ENCODE results near the gene CNRIP1. TPM values are rescaled to one million over a fixed set of nuclear protein-coding genes. Genes with fewer than 3 reads are reported as not detected.
"Not testable (repeated sequence)": the region's sequence is repeated elsewhere in the genome, so short reads cannot be mapped to it uniquely, and the experiment has no call there.

Gene CNRIP1
- total RNA-seq, 1 experiment from 2014 or later: 14.0 TPM

- Histone ChIP-seq H3K27me3 (replicated peaks) (0 out of 2 replicates have a peak, but pooled peaks cover 2% of the 10 kb centered on the region), H3K9me3 (replicated peaks) (no peaks in the 10 kb centered on the region), H3K4me1 (replicated peaks) (peaks cover 3% of the 10 kb centered on the region), H3K4me3 (no peak overlapping the region), H3K27ac (no peak overlapping the region), H3K36me3 (no peaks in the 10 kb centered on the region)
- no peak for DNase-seq (ENCODE audit: low read depth in 1 of 2, low spot score in 2 of 2)
Measured at GRCh38 chr2:68325056-68325455, 5.3 kb upstream of the CNRIP1 start.

DNA sequence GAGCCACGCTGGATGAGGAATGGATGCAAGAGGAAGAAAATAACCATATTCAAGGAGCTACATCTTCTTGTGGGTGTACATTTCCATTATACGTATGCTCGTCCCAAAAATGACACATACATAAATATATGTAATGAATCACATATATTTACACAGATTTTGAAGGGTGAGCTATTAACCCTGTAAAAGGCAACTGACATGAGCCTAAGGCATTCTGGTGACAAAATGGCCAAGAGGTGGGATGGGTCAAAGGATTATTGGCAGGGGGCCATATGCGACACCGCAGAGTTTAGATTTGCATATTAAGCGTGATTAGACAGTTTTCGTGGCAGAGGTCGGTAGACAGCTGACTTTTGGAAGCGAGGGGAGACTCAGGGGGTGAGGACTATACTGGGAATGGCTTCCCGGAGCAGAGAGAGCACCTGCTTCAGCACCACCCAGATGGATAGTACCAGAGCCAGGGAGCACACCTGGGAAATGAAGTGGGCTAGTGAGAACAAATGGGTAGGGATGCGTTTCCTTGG, 431 bp upstream of the CNRIP1 start:
- no peaks in the 10 kb centered on the region for H3K9me3 ChIP-seq (replicated peaks)
- 0 out of 2 replicates have a peak, but pooled peaks cover 2% of the 10 kb centered on the region for H3K27me3 ChIP-seq (replicated peaks)
- H3K27ac ChIP-seq: peak overlapping the region; percentile 73
- peak overlapping the region; percentile 63 for H3K4me3 ChIP-seq
- H3K36me3 ChIP-seq: 0 out of 2 replicates have a peak, but pooled peaks cover 9% of the 10 kb centered on the region
- peaks cover 12% of the 10 kb centered on the region for H3K4me1 ChIP-seq (replicated peaks)
- peak in 1 of 2 experiments; percentile 27 for DNase-seq (ENCODE audit: low read depth in 1 of 2, low spot score in 2 of 2)

- no peaks in the 10 kb centered on the region for H3K9me3 ChIP-seq (replicated peaks)
- 0 out of 2 replicates have a peak, but pooled peaks cover 9% of the 10 kb centered on the region for H3K36me3 ChIP-seq
- H3K4me3 ChIP-seq: peak overlapping the region; percentile 63
- H3K27me3 ChIP-seq (replicated peaks): 0 out of 2 replicates have a peak, but pooled peaks cover 2% of the 10 kb centered on the region
- DNase-seq (ENCODE audit: low read depth in 1 of 2, low spot score in 2 of 2): no peak
- peaks cover 12% of the 10 kb centered on the region for H3K4me1 ChIP-seq (replicated peaks)
- H3K27ac ChIP-seq: peak overlapping the region; percentile 73
Measured at GRCh38 chr2:68318914-68319397, 793 bp downstream of the CNRIP1 start.

- DNase-seq (ENCODE audit: low read depth in 1 of 2, low spot score in 2 of 2): no peak
- no peak overlapping the region; the same call in 1 of the 2 replicates for H3K27ac ChIP-seq
- 0 out of 2 replicates have a peak, but pooled peaks cover 2% of the 10 kb centered on the region for H3K27me3 ChIP-seq (replicated peaks)
- peak overlapping the region; percentile 63 for H3K4me3 ChIP-seq
- no peaks in the 10 kb centered on the region for H3K9me3 ChIP-seq (replicated peaks)
- H3K4me1 ChIP-seq (replicated peaks): peaks cover 12% of the 10 kb centered on the region
- H3K36me3 ChIP-seq: 0 out of 2 replicates have a peak, but pooled peaks cover 9% of the 10 kb centered on the region
Measured at GRCh38 chr2:68317971-68318913, 1.5 kb downstream of the CNRIP1 start.

- Histone ChIP-seq H3K4me3 (no peak overlapping the region), H3K27me3 (replicated peaks) (0 out of 2 replicates have a peak, but pooled peaks cover 2% of the 10 kb centered on the region), H3K36me3 (0 out of 2 replicates have a peak, but pooled peaks cover 11% of the 10 kb centered on the region), H3K27ac (no peak overlapping the region), H3K4me1 (replicated peaks) (peaks cover 12% of the 10 kb centered on the region), H3K9me3 (replicated peaks) (no peaks in the 10 kb centered on the region)
- DNase-seq (ENCODE audit: low read depth in 1 of 2, low spot score in 2 of 2): no peak
Measured at GRCh38 chr2:68316111-68316510, 3.6 kb downstream of the CNRIP1 start.

DNA sequence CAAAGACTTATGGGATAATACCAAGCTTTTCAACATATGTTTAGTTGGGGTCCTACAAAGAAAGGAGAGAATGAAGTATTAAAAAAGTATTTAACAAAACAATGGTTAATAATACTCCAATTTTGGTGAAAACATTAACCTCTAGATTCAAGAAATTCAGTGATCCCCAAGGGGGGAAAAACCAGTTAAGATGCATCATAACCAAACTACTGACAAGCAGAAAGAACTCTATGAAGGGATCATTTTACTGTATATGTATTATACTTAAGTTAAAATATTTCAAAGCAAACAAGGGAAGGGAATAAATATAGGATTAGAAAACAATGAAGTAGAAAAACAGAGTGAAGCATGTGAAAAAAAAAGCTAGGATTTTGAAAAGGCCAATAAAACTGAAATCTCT, 8.7 kb downstream of the CNRIP1 start:
- Histone ChIP-seq H3K9me3 (replicated peaks) (no peaks in the 10 kb centered on the region), H3K4me3 (no peak overlapping the region), H3K27me3 (replicated peaks) (no peaks in the 10 kb centered on the region), H3K36me3 (0 out of 2 replicates have a peak, but pooled peaks cover 5% of the 10 kb centered on the region), H3K4me1 (replicated peaks) (no peaks in the 10 kb centered on the region), H3K27ac (no peak overlapping the region)
- no peak for DNase-seq (ENCODE audit: low read depth in 1 of 2, low spot score in 2 of 2)

DNA sequence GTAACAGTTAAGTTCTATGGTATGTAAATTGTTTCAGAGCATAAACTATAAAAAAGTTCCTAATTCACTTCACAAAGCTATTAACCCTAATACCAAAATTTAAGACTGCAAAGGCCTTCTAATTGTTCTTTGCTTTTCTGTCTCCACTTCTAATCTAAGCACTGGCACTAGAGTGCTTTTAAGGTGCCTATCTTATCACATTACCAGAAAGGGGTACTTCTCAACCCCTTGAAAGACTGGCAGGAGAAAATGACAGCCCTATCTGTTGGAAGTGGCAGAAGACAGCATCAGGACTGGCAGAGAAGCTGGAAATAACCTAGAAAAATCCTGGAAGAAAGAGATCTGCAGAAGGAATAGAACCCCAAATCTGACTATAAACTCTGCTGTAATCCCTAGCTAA, 10.3 kb downstream of the CNRIP1 start:
- no peaks in the 10 kb centered on the region for H3K4me1 ChIP-seq (replicated peaks)
- no peak for DNase-seq (ENCODE audit: low read depth in 1 of 2, low spot score in 2 of 2)
- H3K4me3 ChIP-seq: no peak overlapping the region
- no peaks in the 10 kb centered on the region for H3K27me3 ChIP-seq (replicated peaks)
- no peaks in the 10 kb centered on the region for H3K9me3 ChIP-seq (replicated peaks)
- H3K27ac ChIP-seq: no peak overlapping the region
- H3K36me3 ChIP-seq: 0 out of 2 replicates have a peak, but pooled peaks cover 2% of the 10 kb centered on the region

DNA sequence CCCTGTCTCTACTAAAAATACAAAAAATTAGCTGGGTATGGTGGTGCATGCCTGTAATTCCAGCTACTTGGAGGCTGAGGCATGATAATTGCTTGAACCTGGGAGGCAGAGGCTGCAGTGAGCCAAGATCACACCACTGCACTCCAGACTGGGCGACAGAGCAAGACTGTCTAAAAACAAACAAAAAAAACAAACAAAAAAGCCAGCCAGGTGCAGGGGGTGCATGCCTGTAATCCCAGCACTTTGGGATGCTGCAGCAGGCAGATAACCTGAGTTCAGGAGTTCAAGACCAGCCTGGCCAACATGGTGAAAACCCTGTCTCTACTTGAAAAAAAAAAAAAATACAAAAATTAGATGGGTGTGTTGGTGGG, 15.9 kb downstream of the CNRIP1 start:
- not testable (repeated sequence) for H3K36me3 ChIP-seq; H3K4me3 ChIP-seq; H3K27ac ChIP-seq; H3K9me3 ChIP-seq (replicated peaks); H3K4me1 ChIP-seq (replicated peaks); H3K27me3 ChIP-seq (replicated peaks); DNase-seq (ENCODE audit: low read depth in 1 of 2, low spot score in 2 of 2)

GRCh38 chr2:68303033-68303901, 16.5 kb downstream of the CNRIP1 start:
- no peaks in the 10 kb centered on the region for H3K27me3 ChIP-seq (replicated peaks)
- no peak overlapping the region for H3K27ac ChIP-seq
- H3K9me3 ChIP-seq (replicated peaks): no peaks in the 10 kb centered on the region
- no peaks in the 10 kb centered on the region for H3K4me1 ChIP-seq (replicated peaks)
- DNase-seq (ENCODE audit: low read depth in 1 of 2, low spot score in 2 of 2): no peak
- H3K4me3 ChIP-seq: no peak overlapping the region
- no peaks in the 10 kb centered on the region; the same call in 1 of the 2 replicates for H3K36me3 ChIP-seq

DNA sequence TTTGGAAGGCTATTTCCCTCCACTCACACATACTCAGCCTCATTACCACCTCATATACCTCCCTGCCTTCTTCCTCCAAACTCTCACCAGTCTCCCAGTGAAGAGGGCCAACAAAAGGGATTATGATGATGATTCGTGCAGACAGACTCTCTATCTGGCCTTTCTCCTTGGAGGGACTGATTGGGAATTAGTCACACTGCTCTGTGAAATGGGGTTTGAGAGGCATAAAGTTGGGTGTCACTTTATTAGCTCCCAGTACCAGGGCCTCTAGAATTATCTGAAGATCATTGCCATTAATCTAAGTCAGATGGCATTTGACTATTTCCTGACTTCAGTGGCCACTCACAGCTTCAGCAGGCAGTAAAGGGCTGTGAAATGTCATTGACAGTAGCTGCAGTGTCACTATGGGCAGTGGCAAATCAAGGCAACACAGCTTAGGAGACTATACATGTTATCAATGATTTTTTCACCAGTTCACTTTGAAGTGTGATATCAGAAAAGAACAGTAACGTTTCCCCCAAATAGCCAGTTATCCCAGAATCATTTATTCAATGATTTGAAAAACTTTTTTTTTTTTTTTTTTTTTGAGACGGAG, 17.4 kb downstream of the CNRIP1 start:
- H3K4me3 ChIP-seq: no peak overlapping the region
- no peaks in the 10 kb centered on the region for H3K4me1 ChIP-seq (replicated peaks)
- H3K9me3 ChIP-seq (replicated peaks): no peaks in the 10 kb centered on the region
- no peaks in the 10 kb centered on the region for H3K27me3 ChIP-seq (replicated peaks)
- no peak overlapping the region for H3K27ac ChIP-seq
- H3K36me3 ChIP-seq: no peaks in the 10 kb centered on the region; the same call in 1 of the 2 replicates
- DNase-seq (ENCODE audit: low read depth in 1 of 2, low spot score in 2 of 2): no peak

DNA sequence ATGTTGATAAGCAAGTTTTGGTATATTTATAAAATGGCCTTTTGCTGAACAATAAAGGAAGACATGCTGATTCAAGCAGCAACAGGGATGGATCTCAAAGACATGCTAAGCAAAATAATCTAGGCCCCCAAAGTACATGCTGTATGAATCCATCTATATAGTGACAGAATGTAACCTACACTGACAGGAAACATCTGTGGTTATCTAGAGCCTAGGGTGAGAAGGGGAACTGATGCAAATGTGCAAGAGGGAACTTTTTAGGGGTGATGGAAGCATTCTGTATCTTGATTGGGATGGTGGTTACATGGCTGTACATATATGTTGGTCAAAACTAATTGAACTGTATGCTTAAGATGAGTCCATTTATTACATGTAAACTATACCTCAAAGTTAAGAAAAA, 24.2 kb downstream of the CNRIP1 start:
- no peaks in the 10 kb centered on the region; the same call in 1 of the 2 replicates for H3K36me3 ChIP-seq
- H3K27me3 ChIP-seq (replicated peaks): no peaks in the 10 kb centered on the region
- no peak overlapping the region for H3K27ac ChIP-seq
- no peak overlapping the region for H3K4me3 ChIP-seq
- no peaks in the 10 kb centered on the region for H3K9me3 ChIP-seq (replicated peaks)
- H3K4me1 ChIP-seq (replicated peaks): no peaks in the 10 kb centered on the region
- no peak for DNase-seq (ENCODE audit: low read depth in 1 of 2, low spot score in 2 of 2)

DNA sequence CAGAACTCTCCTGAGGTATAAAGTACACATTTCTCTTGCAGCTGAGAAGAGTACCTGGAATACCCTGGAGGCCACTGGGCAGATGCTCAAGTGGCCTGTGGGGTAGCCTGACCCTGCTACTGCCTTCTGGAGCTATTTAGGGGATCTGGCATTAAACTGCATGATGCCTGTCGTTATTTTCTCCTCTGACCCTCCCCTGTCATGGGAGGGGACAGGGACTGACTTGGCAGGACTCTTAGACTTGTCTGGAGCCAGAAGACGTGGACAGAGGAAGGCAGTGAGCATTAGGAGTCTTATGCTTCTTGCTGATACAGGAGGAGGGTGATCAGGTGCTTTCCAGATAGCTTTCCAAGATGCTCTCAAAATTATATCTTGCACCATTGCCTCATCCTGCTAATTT, 24.8 kb downstream of the CNRIP1 start:
- H3K4me3 ChIP-seq: no peak overlapping the region
- H3K27ac ChIP-seq: no peak overlapping the region
- H3K9me3 ChIP-seq (replicated peaks): no peaks in the 10 kb centered on the region
- H3K36me3 ChIP-seq: no peaks in the 10 kb centered on the region; the same call in 1 of the 2 replicates
- no peaks in the 10 kb centered on the region for H3K27me3 ChIP-seq (replicated peaks)
- DNase-seq (ENCODE audit: low read depth in 1 of 2, low spot score in 2 of 2): no peak
- no peaks in the 10 kb centered on the region for H3K4me1 ChIP-seq (replicated peaks)

GRCh38 chr2:68294187-68294586, 25.6 kb downstream of the CNRIP1 start:
- Histone ChIP-seq H3K27me3 (replicated peaks) (no peaks in the 10 kb centered on the region), H3K4me1 (replicated peaks) (no peaks in the 10 kb centered on the region), H3K27ac (no peak overlapping the region), H3K9me3 (replicated peaks) (no peaks in the 10 kb centered on the region), H3K36me3 (no peaks in the 10 kb centered on the region; the same call in 1 of the 2 replicates), H3K4me3 (no peak overlapping the region)
- DNase-seq (ENCODE audit: low read depth in 1 of 2, low spot score in 2 of 2): no peak
